Inflammatory macrophage (primary cell): ENCODE data around the gene TLR2.

Experiments used
- DNase-seq, 2 donors: peaks; one replicate each; pipeline ENCODE4 v3.0.0-alpha.2; 2020 to 2022
- total RNA-seq, 18 experiments: gene quantifications; one replicate each; lab custom pipeline; 2026; ENCODE audit warnings: mixed read lengths in 6 of 18, inconsistent platforms in 2 of 18; lab: John Stamatoyannopoulos, UW

Gene TLR2
- total RNA-seq: 22.8 to 274 (median 66.8) reads per million in 18 experiments

GRCh38 chr4:153684182-153684970 is at the start of gene TLR2:
TSS of gene TLR2 (plus strand) at chr4:153684280. CDS start at chr4:153702908, 18,628 bp downstream.
- peak; percentile 69 to 78 for DNase-seq

DNA sequence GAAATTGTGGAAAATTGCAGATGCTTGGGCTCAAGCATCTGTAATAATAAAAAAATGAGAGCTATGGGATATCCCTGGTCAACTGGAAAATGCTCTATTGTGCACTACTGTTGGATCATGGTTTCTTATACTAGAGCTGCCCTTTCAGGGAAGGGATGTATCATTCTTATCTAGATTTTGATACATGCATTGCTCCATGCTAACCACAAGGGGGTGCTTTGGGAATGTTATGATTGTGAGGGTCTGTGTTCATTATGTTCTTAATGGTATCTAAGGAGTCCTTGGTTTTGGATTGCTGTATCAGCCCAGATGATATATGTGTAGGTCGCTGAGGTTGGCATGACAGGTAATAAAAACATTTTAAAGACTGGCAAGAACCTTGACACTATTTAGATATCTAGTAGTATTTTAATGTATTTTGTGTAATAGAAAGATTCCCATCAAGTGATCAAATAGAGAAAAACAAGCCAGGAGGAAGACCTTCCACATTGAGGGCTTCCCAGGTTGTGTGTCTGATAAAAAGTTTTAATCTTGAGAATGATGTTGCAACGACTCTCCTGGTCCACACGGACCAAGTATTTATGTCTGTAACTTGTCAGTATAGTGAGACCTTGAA is 49.2 kb upstream of the TLR2 start:
- peak; percentile 29 for DNase-seq

DNA sequence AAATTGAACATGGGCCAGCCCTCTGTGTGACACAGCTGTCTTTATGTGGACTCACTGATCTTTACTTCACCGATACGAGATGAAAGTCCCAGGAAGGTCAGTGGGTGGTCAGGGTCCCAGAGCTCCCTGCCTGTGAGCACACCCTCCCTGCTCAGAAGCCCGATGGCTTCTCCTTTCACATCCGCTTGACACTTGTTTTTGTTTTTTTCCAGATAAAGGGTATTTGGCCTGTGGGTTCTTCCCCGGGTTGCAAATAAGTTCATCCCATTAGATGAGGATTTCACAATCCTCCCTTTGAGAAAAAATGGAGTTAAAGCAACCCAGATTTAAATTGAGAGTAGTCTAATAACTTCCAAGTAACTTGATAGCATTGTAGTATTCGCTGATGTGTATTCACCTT is 48.2 kb upstream of the TLR2 start:
- no peak for DNase-seq

- DNase-seq: no peak
These were observed 46.9 kb upstream of the TLR2 start for GRCh38 chr4:153637201-153637600.

- no peak for DNase-seq
These were observed 46.1 kb upstream of the TLR2 start for GRCh38 chr4:153638011-153638410.

DNA sequence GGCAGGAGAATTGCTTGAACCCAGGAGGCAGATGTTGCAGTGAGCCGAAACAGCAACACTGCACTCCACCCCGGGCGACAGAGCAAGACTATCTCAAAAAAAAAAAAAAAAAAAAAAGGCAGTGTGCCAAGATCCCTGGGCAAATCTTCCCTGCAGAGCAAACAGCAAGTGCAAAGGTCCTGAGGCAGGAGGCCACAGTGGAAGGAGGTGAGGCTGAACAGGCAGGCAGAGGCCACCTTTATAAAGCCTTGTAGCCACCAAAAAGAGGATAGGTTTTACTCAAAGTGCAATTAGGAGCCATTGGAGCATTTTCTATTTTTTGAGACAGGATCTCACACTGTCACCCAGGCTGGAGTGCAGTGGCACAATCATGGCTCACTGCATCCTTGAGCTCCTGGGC is 45.1 kb upstream of the TLR2 start:
- DNase-seq: no peak

DNA sequence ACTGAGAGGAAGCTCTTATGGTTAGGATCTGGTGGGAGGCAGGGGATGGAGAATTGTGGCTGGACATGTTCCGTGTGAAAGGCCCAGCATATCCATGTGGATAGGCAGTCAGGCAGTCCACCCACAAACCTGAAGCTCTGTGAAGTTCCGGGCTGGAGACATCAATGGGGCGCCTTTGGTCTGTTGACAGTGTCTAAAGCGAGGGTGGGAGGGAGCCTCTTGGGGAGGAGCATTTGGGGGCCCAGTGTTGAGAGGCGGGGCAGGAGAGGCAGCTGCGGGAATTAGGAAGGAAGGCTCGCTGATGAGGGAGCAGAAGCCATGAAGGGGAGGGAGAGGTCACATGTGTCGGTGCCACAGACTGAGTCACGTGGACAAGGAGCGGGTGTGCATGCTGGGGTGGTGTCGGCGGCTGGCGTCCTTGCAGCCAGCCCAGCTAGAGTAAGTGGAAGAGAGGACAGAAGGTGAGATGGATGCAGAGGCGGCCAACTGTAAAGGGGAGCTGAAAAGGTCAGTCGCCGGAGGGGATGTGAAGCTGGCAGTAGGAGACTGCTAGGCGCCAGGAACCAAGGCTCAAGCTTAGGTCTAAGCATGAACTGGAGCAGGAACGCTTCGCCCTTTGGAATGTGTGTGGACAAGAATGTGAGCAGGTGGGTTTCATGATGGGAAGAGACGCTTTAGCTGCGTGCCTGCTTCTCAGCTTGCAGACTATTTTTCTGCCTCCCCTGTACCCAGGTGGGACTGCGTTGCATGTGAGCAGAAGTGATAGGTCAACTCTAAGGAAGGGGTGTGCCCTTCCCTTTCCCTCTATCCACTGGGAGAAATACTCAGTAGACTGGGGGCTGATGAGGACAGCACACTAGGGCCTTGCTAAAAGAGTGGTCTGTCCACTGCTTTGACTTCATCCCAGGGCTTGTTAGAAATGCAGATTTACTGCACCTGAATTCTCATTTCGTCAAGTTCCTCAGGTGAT is 44.0 kb upstream of the TLR2 start:
- no peak for DNase-seq

GRCh38 chr4:153641532-153641931 is 42.5 kb upstream of the TLR2 start:
- DNase-seq: no peak

DNA sequence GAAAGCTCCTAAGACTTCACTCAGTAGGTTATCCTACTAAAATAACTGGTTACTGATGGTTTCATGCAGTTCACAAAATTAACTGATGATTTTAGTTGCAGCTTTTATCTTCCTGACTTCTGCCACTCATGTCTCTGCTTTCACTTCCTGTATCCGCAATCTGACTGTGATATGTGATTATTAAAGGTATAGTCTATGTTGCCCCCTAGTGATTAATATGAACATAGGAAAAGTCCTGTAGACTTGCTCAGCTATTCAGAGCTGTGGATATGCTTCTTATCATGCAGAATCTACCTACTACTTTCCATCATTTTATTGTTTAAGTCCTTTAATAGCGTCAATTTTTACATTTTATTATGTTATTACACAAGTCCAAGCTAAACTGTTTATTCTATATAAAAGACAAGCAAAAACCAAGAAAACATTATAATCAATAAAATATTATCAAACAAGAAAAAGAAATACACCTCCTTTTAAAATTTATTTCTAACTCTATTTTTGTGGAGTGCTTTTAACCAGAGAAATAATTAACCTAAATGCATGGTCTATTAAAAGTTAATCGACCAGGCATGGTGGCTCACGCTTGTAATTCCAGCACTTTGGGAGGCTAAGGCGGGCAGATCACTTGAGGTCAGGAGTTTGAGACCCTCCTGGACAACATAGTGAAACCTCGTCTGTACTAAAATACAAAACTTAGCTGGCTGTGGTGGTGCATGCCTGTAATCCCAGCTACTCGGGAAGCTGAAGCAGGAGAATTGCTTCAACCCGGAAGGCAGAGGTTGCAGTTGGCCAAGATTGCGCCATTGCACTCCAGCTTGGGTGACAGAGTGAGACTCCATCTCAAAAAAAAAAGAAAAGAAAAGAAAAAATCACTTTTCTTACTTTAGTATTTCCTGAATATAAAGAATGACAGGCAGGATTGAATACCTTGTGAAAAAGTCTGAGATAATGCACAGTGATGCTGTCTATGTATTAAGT is 40.4 kb upstream of the TLR2 start:
- DNase-seq: peak; percentile 34 to 63

DNA sequence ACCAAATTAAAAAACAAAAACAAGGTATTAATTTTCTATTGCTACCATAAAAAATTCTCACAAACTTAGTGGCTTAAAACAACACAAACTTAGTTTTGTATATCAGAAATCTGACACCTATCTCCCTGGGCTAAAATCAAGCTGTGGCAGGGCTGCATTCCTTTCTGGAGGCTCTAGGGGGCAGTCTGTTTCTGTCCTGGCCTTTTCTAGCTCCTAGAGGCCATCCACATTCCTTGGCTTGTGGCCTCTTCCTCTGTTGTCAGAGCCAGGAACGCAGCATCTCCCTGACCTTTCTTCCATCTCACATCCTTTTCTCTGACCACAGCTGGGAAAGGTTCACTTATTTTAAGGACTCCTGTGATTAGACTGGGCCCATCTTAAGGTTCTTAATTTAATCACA is 38.9 kb upstream of the TLR2 start:
- DNase-seq: no peak

GRCh38 chr4:153646261-153646660 is 37.8 kb upstream of the TLR2 start:
- peak in 1 of 2 donors; percentile 25 for DNase-seq

DNA sequence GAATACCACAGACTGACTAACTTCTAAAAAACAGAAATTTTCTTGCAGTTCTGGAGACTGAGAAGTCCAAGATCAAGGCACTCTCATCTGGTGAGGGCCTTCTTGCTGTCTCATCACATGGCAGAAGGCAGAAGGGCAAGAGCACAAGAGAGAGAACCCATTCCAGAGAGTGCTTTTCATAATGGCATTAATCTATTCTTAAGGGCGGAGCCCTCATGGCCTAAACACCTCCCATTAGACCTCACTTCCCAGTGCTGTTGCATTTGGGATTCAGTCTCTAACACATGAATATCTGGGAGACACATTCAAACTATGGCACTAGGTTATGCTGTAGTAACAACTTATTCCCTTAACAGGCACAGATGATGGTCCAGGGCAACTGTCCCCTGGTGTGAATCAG is 37.1 kb upstream of the TLR2 start:
- DNase-seq: no peak

DNA sequence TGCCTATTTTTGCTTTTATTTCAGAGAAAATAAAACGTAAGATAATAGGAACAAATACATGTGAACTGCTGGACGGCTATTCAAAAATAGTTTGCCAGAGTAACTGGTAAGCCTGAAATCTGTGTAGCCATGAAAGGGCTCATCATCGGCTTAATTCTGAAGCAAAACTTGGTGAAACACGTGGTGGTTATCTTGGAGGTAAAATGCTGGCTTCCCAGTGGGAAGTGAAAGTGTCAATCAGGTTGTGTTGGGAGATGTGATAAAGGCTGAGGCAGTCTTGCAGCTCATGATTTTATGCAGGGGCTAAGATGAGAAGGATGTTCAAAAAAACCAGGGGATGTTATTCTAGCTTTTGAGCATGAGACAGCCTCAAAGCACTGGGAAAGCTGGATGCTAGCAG is 36.1 kb upstream of the TLR2 start:
- no peak for DNase-seq

GRCh38 chr4:153649572-153649991 is 34.5 kb upstream of the TLR2 start:
- DNase-seq: peak; percentile 33 to 38

DNA sequence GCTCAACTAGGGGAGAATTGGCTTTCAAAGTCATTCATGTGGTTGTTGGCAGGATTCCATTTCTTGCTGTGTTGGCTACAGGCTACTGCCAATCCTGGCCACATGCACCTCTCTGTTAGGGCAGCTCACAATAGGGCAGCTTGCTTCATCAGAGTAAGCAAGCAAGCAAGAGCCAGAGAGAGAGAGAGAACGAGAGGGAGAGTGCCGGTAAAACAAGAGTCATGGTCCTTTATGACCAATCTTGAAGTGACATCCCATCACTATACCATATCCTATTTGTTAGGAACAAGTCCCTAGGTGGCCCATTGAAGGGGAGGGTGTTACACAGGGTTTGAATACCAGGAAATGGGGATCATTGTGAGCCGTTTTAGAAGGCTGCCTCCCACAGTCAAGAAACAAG is 33.0 kb upstream of the TLR2 start:
- DNase-seq: peak; percentile 31 to 35

DNA sequence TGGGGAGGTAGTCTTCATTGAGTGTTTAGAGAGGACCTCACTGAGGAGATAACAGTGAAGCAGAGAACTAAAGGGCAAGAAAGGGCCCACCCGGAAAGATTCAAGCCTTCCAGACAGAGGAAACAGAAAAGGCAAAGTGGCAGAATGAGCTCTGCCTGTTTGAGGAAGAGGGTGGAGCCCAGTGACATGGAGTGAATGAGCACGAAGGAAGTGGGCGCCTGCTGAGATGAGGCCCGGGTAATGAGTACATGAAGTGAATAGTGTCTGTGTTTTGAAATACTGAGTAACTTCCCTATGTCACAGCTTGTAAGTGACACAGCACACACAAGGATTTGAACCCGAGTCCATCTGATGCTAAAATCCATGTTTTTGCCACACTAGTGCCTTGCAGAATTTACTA is 32.5 kb upstream of the TLR2 start:
- DNase-seq: peak; percentile 95 to 96

- peak; percentile 80 to 82 for DNase-seq
These were observed 31.9 kb upstream of the TLR2 start for GRCh38 chr4:153652051-153652784.

GRCh38 chr4:153655002-153655541 is 29.0 kb upstream of the TLR2 start:
- no peak for DNase-seq

GRCh38 chr4:153655928-153656327 is 28.2 kb upstream of the TLR2 start:
- peak; percentile 30 to 82 for DNase-seq

GRCh38 chr4:153661215-153661822 is 22.8 kb upstream of the TLR2 start:
- peak; percentile 88 to 99 for DNase-seq
